ENCODE results near the gene PLSCR4. TPM values are rescaled to one million over a fixed set of nuclear protein-coding genes. Genes with fewer than 3 reads are reported as not detected.

PLSCR4 gene
- total RNA-seq, 4 donors from 2014 or later = 42.0 to 83.3 (median 61.5) TPM

DNA sequence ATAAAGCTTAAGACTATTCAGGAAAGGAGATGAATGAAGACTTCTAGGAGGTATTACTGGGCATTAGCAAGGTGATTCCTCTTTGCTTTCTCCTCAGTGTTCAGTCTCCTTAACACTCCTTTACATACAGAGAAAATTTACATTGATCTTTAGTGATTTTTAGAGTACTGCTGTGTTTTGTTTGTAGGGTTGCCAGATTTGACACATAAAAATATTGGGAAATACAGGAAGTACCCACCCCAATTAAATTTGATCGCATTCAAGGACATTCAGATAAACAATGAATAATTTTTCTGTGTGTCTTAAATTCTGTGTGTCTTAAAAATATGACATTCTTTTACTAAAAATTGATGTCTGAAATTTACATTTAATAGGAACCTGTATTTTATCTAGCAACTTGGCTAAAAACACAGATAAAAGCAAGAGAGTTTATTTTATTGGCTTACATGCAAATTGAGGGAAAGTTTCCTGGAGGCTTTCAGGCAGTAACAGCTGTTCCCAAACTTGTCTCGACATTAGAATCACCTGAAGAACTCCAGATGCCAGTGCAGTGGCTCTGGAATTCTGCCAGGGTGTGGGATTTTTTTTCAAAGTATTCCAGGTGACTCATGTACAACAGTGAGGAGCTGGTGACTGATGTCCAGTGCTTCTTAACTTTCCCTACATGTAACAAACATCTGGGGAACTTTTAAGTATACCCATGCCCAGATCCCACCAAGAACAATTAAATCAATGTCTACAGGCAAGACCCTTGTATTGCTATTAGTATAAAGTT is 66.5 kb downstream of the PLSCR4 start:
- no peak overlapping the region for H3K4me3 ChIP-seq
- WGBS, 2 donors (ENCODE audit: low coverage in 1 of 2) = 34 to 49% methylated on average over 2 of the region's 2 CpGs
- no peak for ATAC-seq
- H3K9me3 ChIP-seq = no peaks in the 10 kb centered on the region
- no peaks in the 10 kb centered on the region for H3K36me3 ChIP-seq
- TF ChIP-seq EP300 (IDR thresholded peaks at IDR 0.05) (no peak), POLR2AphosphoS5 (IDR thresholded peaks at IDR 0.05) (peak; percentile 61), POLR2A (IDR thresholded peaks at IDR 0.05) (no peak)
- TF ChIP-seq, protein P1, sequence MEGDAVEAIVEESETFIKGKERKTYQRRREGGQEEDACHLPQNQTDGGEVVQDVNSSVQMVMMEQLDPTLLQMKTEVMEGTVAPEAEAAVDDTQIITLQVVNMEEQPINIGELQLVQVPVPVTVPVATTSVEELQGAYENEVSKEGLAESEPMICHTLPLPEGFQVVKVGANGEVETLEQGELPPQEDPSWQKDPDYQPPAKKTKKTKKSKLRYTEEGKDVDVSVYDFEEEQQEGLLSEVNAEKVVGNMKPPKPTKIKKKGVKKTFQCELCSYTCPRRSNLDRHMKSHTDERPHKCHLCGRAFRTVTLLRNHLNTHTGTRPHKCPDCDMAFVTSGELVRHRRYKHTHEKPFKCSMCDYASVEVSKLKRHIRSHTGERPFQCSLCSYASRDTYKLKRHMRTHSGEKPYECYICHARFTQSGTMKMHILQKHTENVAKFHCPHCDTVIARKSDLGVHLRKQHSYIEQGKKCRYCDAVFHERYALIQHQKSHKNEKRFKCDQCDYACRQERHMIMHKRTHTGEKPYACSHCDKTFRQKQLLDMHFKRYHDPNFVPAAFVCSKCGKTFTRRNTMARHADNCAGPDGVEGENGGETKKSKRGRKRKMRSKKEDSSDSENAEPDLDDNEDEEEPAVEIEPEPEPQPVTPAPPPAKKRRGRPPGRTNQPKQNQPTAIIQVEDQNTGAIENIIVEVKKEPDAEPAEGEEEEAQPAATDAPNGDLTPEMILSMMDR (IDR thresholded peaks at IDR 0.05) = no peak
- H3K27me3 ChIP-seq = no peaks in the 10 kb centered on the region
- H3K4me1 ChIP-seq = peaks cover 0 to 16% (median 0%) of the 10 kb centered on the region in 3 donors
- H3K27ac ChIP-seq = no peak overlapping the region

DNA sequence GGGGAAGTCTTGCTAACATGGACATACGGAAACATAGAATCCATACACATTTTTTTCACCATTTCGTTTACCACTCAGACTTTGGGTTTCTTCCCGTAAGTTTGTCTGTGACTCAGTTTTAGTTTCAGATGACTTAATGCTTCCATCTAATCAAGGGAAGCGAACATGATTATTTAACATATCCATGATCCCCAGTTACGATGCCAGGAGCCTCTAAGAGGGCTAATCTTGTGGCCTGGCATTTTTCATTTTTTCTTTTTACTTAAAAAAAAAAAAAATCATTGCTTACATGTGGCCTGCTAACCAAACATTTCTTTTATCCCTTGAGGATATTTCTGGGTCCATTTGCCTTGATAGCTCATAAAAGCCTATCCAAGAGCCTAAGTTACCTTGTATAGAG is 69.7 kb downstream of the PLSCR4 start:
- TF ChIP-seq POLR2A (IDR thresholded peaks at IDR 0.05) (no peak), EP300 (IDR thresholded peaks at IDR 0.05) (no peak), POLR2AphosphoS5 (IDR thresholded peaks at IDR 0.05) (no peak)
- TF ChIP-seq, protein P1 (IDR thresholded peaks at IDR 0.05) = no peak
- Histone ChIP-seq H3K4me1 (peaks cover 0 to 17% (median 0%) of the 10 kb centered on the region in 3 donors), H3K27ac (no peak overlapping the region), H3K4me3 (no peak overlapping the region), H3K27me3 (no peaks in the 10 kb centered on the region), H3K9me3 (no peaks in the 10 kb centered on the region), H3K36me3 (no peaks in the 10 kb centered on the region)
- 93 to 97% methylated on average over 5 of the region's 5 CpGs for WGBS, 2 donors (ENCODE audit: low coverage in 1 of 2)
- ATAC-seq = no peak

DNA sequence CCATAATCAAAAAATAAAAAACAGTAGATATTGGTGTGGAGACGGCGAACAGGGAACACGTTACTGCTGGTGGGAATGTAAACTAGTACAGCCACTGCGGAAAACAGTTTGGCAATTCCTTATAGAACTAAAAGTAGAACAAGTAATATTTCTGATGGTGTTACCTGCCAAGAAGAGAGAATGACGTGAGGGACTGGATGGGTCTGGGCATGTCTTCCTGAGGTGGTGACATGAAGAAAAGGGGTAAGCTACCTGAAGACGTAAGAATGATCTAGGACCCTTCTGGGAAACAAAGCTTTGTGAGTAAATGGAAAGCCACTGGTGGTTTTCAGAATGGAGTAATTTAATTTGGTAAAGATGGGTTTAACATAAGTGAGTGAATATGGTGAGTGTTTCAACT is 70.5 kb downstream of the PLSCR4 start:
- Histone ChIP-seq H3K36me3 (no peaks in the 10 kb centered on the region), H3K4me1 (peaks cover 0 to 17% (median 0%) of the 10 kb centered on the region in 3 donors), H3K4me3 (no peak overlapping the region), H3K27ac (no peak overlapping the region), H3K9me3 (no peaks in the 10 kb centered on the region), H3K27me3 (no peaks in the 10 kb centered on the region)
- ATAC-seq = no peak
- 84 to 95% methylated on average over 6 of the region's 6 CpGs for WGBS, 2 donors (ENCODE audit: low coverage in 1 of 2)
- TF ChIP-seq POLR2A (IDR thresholded peaks at IDR 0.05) = no peak
- TF ChIP-seq EP300 (IDR thresholded peaks at IDR 0.05) = no peak
- TF ChIP-seq, protein P1 (IDR thresholded peaks at IDR 0.05) = no peak
- TF ChIP-seq POLR2AphosphoS5 (IDR thresholded peaks at IDR 0.05) = no peak

DNA sequence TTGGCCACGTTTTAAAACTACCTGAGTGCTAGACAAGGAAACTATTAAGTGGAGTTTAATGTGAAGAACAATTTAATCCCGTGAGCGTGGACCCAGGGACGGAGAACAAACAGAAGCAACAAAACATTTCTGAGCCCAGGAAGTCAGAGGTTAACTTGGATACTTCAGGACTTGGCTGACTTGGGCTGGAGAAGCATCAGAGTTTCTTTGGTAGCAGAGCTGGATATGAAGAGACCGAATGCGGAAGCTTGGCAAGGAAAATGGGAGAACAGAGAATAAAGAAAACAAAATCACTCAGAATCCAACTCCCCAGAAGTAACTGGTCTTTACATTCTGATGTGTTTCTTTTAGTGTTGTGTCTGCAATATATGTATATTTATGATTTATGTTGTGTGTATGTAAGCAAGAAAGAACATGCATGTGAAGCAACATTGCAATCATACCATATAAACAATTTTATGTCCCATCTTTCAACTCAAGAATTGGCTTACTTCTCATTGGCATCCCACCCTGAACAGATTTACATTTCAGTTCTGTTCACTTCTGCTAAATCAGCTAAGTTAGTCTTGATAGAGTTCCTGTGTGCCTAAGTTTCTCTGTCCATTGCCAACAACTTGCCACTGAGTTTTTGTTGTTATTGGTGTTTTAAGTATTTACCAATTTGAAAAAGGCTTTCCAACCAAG is 72.8 kb downstream of the PLSCR4 start:
- H3K27me3 ChIP-seq = no peaks in the 10 kb centered on the region
- H3K4me1 ChIP-seq = peaks cover 0 to 10% (median 0%) of the 10 kb centered on the region in 3 donors
- H3K27ac ChIP-seq = peak overlapping the region in 1 of 4 donors; percentile 20
- H3K4me3 ChIP-seq = no peak overlapping the region
- H3K36me3 ChIP-seq = peaks cover 0 to 4% of the 10 kb centered on the region in 2 donors
- TF ChIP-seq EP300 (IDR thresholded peaks at IDR 0.05) (no peak), POLR2A (IDR thresholded peaks at IDR 0.05) (no peak), POLR2AphosphoS5 (IDR thresholded peaks at IDR 0.05) (no peak)
- TF ChIP-seq, protein P1 (IDR thresholded peaks at IDR 0.05) = no peak
- H3K9me3 ChIP-seq = no peaks in the 10 kb centered on the region
- WGBS, 2 donors (ENCODE audit: low coverage in 1 of 2) = 33 to 64% methylated on average over 5 to 6 of the region's 6 CpGs
- ATAC-seq = no peak

Measured in gastroesophageal sphincter (tissue), 4 donors.